ENCODE results near the gene PRR30.
"Not testable (repeated sequence)": the region's sequence is repeated elsewhere in the genome, so short reads cannot be mapped to it uniquely, and the experiment has no call there.

Gene PRR30

DNA sequence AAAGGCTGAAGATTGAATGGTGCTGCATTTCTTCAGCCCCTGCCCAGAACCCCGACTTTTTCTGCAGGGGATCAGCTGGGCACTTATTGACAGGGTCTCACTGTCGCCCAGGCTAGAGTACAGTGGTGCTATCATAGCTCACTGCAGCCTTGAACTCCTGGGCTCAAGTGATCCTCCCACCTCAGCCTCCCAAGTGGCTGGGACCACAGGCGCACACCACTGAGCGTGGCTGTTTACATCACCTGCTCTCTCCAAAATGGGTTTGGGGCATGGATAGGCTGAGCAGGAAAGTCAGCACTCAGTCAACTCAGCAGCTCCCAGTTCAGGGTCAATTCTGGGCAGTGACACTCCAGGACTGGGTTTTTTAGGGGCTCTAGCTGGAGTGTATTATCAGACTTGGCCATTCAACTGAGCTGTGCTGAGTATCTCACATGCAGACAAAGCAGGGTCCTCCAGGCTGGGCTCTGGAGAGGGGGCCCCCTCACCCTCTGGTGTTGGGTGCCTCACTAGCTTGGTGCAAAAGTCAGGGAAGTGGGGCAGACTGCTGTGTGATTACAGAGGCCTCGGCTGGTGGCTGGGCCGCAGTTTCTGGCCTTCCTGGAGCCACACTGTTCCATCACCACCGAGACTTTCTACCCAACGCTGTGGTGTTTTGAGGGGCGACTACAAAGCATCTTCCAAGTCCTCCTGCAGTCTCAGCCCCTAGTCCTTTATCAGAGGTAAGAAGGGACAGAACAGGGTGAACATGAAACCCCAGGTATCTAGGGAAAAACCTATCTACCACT, 11.1 kb downstream of the PRR30 start:
- DNase-seq (ENCODE audit: low read depth in 2 of 2) = no peak
- no peak overlapping the region for H3K4me3 ChIP-seq (replicated peaks in 1 of 2; ENCODE audit: low read depth in 2 of 2, low read length in 2 of 2)
- TF ChIP-seq, protein P1, sequence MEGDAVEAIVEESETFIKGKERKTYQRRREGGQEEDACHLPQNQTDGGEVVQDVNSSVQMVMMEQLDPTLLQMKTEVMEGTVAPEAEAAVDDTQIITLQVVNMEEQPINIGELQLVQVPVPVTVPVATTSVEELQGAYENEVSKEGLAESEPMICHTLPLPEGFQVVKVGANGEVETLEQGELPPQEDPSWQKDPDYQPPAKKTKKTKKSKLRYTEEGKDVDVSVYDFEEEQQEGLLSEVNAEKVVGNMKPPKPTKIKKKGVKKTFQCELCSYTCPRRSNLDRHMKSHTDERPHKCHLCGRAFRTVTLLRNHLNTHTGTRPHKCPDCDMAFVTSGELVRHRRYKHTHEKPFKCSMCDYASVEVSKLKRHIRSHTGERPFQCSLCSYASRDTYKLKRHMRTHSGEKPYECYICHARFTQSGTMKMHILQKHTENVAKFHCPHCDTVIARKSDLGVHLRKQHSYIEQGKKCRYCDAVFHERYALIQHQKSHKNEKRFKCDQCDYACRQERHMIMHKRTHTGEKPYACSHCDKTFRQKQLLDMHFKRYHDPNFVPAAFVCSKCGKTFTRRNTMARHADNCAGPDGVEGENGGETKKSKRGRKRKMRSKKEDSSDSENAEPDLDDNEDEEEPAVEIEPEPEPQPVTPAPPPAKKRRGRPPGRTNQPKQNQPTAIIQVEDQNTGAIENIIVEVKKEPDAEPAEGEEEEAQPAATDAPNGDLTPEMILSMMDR (IDR thresholded peaks at IDR 0.05; ENCODE audit: low read depth, low read length) = no peak

DNA sequence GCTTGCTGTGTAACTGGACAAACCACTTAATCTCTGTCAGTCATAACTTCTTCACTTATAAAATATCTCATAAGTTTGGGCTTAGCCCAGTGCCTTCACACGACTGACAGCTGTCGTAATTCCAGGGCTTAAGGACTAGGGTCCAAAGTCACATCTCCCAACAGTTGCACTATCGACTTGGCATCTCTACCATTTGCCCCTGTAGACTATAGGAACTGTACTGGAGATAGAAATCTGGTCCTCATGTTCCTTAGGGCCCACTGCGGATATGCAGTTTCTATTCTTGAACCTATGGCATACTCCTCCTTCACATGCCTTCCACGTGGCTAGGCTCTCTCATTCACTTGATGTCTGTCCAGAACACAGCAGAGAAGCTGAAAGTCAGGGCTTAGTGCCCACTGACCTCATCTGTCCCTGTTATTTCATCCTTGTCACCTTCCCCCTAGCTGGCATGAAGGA, 12.9 kb downstream of the PRR30 start:
- TF ChIP-seq, protein P1 (IDR thresholded peaks at IDR 0.05; ENCODE audit: low read depth, low read length) = no peak
- H3K4me3 ChIP-seq (replicated peaks in 1 of 2; ENCODE audit: low read depth in 2 of 2, low read length in 2 of 2) = no peak overlapping the region
- DNase-seq (ENCODE audit: low read depth in 2 of 2) = no peak

DNA sequence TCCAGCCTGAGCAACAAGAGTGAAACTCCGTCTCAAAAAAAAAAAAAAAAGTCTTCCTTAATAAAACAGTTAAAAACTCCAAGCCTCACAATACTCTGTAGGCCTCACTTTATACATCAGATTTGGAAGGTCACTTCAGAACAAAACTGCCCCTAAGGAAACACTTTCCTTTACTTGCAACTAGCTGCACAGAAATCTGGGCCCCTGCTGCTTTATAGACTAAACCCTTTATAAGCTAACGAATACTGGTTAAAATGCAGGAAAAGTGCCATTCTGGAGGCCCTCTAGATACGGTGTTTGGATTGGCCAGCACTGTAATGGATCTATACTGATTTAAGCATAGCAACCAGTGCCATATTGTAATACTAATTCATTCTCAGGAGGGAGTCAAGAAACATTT, 14.1 kb downstream of the PRR30 start:
- TF ChIP-seq, protein P1 (IDR thresholded peaks at IDR 0.05; ENCODE audit: low read depth, low read length) = no peak

DNA sequence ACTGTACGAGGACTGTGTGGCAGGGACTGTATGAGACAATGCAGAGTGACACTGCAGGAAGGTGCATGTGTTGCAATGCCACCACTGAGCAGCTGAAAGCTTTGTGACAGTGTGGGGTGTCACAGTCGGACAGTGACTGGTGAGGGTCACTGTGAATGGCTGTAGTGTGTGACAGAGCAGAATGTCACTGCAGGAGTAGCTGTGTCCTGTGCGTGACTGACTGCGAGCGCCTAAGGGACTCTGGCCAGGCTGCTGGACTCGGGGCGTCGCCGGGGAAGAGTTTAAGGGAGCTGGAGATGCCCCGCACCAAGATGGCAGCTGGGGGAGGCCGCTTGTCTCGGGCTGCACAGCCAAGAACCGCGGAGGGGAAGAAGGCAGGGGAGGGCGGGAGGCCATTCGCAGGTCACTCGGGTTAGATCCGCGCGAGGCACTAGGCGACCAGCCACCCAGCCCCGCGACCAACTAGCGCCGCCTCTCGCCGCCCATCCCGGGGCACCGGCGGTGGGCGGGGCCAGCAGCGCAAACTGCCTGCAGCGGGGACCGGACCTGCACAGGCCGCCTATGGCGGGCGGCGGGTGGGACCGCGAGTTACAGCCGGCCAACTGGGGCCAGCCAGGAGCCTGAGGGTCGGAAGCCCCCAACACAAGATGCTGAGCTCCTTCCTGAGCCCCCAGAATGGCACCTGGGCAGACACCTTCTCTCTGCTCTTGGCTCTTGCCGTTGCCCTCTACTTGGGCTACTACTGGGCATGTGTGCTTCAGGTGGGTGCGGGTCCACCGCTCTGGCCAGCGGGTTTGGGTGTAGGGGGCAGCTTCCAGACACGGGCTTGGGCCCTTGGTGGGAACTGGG, 15.7 kb downstream of the PRR30 start, which contains the start of gene ABHD1:
TSS of gene ABHD1 (plus strand) at position 514 of the 849 bp plus-strand sequence. CDS start at position 648, 134 bp downstream.
- H3K4me3 ChIP-seq (replicated peaks in 1 of 2; ENCODE audit: low read depth in 2 of 2, low read length in 2 of 2) = peak within 1 kb of the TSS; percentile 55 to 61
- peak in 1 of 2 donors; percentile 17 for DNase-seq (ENCODE audit: low read depth in 2 of 2)
- TF ChIP-seq, protein P1 (IDR thresholded peaks at IDR 0.05; ENCODE audit: low read depth, low read length) = no peak

More for the DNA sequence above, 14.1 kb downstream of the PRR30 start:
- no peak overlapping the region for H3K4me3 ChIP-seq (replicated peaks in 1 of 2; ENCODE audit: low read depth in 2 of 2, low read length in 2 of 2)
- DNase-seq (ENCODE audit: low read depth in 2 of 2) = no peak

DNA sequence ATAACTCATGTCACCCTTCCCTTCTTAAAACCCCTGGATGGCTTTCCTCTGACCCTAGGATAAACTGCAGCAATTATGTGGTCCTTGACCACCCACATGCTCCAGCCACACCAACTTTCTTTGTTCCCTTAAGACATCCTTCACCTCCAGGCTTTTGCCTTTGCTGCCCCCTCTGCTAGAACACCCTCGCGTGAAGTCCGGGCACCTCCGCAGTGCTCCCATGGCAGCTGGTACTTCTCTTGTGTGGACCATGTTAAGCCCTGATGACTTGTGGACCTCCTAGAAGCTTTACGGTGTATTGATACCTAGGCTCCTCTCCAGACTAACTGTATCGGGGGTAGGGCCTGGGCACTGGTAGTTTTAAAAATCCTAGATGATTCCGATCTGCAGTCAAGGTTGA, 16.4 kb downstream of the PRR30 start:
- TF ChIP-seq, protein P1 (IDR thresholded peaks at IDR 0.05; ENCODE audit: low read depth, low read length) = no peak
- no peak overlapping the region for H3K4me3 ChIP-seq (replicated peaks in 1 of 2; ENCODE audit: low read depth in 2 of 2, low read length in 2 of 2)
- no peak for DNase-seq (ENCODE audit: low read depth in 2 of 2)

GRCh38 chr2:27121906-27122305, 17.3 kb downstream of the PRR30 start:
- TF ChIP-seq, protein P1 (IDR thresholded peaks at IDR 0.05; ENCODE audit: low read depth, low read length) = no peak
- H3K4me3 ChIP-seq (replicated peaks in 1 of 2; ENCODE audit: low read depth in 2 of 2, low read length in 2 of 2) = no peak overlapping the region
- no peak for DNase-seq (ENCODE audit: low read depth in 2 of 2)

DNA sequence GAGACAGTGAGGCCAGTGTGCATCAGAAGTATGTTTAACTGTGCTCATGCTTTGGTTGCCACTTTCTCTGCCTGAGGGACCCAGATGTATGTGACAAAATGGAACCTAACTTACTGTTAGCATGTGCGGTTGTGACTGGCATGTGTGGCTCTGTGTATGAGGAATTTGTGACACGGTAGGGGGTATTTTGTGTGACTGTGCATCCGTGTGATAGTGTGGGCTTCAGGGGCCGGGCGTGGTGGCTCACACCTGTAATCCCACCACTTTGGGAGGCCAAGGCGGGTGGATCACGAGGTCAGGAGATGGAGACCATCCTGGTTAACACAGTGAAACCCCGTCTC, 19.9 kb downstream of the PRR30 start:
- peak overlapping the region; percentile 11 to 48 for H3K4me3 ChIP-seq (replicated peaks in 1 of 2; ENCODE audit: low read depth in 2 of 2, low read length in 2 of 2)
- DNase-seq (ENCODE audit: low read depth in 2 of 2) = not testable (repeated sequence)

All from cardiac fibroblast (primary cell).